ENCODE data around the gene H2AZ2.
"Not testable (repeated sequence)": the region's sequence is repeated elsewhere in the genome, so short reads cannot be mapped to it uniquely, and the experiment has no call there.

H2AZ2 gene

DNA sequence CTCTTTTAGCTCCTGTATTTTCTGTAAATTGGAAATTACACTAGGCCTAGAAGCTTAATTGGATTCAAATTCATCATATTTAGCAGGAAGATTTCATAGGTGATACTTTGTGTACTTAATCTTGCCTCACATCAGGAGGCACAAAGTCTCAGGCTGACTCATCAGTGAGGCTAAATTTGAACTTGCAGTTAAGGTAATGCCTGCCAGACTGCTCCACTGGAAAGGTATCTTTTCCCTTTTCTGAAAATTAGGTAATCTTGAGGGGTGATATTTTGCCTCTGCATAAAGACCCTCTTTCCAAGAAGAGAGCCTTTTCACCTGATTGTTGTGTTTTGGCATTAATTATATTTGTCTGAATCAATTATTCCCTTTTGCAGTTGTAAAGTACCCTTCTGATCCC lies 36.8 kb downstream of the H2AZ2 start:
- DNase-seq, result no peak

DNA sequence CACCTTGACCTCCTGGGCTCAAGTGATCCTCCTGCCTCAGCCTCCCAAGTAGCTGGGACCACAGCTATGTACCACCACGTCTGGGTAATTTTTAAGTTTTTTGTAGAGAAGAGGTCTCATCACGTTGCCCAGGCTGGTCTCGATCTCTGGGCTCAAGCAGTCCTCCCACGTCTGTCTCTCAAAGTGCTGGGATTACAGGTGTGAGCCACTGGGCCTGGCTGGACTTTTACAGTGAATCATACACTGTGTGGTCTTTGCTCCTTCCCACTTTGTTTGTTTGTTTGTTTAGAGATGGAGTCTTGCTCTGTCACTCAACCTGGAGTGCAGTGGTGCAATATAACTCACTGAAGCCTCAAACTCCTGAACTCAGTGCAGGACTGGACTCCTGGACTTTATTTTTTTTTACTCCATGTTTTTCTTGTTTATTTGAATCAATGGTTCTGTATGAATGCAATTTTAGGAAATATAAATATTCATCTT lies 38.9 kb downstream of the H2AZ2 start:
- no peak for DNase-seq

DNA sequence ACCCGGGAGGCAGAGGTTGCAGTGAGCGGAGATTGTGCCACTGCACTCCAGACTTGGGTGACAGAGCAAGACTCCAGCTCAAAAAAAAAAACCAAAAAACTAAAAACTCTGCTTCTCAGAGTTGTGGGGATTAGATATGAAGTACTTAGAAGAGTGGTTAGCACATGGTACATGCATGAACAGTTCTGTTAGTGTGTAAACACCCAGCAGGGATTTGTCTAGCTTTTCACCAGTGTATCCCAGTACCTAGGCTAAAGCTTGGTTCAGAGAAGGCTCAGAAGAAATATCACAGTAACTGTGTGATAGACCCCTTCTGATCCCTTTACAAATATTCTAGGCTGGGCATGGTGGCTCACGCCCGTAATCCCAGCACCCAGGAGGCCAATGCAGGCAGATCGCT lies 41.9 kb downstream of the H2AZ2 start:
- DNase-seq, result no peak

DNA sequence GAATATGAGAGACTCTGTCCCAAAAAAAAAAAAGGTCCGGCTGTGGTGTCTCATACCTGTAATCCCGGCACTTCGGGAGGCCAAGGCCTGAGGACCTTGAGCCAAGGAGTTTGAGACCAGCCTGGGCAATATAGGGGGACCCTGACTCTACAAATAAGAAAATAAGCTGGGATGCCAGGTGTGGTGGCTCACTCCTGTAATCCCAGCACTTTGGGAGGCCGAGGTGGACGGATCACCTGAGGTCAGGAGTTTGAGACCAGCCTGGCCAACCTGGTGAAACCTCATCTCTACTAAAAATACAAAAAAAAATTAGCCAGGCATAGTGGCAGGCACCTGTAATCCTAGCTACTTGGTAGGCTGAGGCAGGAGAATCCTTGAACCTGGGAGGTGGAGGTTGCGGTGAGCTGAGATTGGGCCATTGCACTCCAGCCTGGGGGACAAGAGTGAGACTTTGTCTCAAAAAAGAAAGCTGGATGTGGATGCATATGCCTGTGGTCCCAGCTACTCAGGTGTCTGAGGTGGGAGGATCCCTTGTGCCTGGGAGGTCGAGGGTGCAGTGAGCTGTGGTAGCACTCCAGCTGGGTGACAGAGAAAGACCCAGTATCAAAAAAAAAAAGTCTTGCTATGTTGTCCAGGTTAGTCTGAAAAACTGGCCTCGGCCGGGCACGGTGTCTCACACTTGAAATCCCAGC lies 43.9 kb downstream of the H2AZ2 start:
- not testable (repeated sequence) for DNase-seq

- no peak for DNase-seq
Observed at GRCh38 chr7:44802418-44803025, 45.4 kb downstream of the H2AZ2 start.

- no peak for DNase-seq
Observed at GRCh38 chr7:44801890-44802289, 46.0 kb downstream of the H2AZ2 start.

- DNase-seq, result no peak
Observed at GRCh38 chr7:44799939-44800338, 47.9 kb downstream of the H2AZ2 start.

- DNase-seq, result no peak
Observed at GRCh38 chr7:44798649-44799305, 49.1 kb downstream of the H2AZ2 start.

GRCh38 chr7:44797329-44798258 lies 50.3 kb downstream of the H2AZ2 start:
- DNase-seq, result peak; percentile 76

DNA sequence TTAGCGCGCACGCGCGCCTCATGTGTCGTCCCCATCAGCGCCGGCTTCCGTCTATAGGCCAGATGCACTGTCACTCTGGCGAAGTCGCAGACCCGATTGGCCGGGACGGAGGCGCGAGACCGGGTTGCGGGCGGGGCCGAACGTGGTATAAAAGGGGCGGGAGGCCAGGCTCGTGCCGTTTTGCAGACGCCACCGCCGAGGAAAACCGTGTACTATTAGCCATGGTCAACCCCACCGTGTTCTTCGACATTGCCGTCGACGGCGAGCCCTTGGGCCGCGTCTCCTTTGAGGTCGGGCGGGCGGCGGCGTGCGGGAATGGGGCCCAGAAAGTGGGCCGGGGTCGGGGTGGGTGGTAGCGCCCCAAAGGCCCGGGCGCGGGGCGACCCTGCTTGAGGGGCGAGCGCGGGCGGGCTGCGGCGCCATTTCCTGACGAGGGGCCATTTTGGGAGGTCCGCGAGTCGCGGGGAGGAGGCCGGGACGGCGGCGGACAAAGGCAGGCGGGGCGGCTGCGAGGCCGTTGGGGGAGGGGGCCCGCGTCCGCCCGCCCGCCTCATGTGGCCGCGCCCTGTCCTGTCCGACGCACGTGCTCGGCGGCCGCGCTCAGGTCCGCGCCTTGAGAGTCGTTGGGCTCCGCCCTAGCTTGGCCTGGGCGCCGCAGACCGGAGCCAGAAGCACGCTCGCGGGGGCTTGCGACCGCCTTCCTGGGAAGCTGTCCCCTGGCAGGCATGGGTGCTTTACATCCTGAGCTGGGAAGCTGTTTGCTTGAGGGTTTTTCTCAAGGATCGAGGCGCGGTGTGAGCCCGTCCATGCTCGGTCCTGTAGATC lies 51.2 kb downstream of the H2AZ2 start, which contains the start of gene PPIA:
TSS of gene PPIA (plus strand) at position 178 of the 825 bp plus-strand sequence. CDS start at position 222, 44 bp downstream.
- peak; percentile 98 for DNase-seq

DNA sequence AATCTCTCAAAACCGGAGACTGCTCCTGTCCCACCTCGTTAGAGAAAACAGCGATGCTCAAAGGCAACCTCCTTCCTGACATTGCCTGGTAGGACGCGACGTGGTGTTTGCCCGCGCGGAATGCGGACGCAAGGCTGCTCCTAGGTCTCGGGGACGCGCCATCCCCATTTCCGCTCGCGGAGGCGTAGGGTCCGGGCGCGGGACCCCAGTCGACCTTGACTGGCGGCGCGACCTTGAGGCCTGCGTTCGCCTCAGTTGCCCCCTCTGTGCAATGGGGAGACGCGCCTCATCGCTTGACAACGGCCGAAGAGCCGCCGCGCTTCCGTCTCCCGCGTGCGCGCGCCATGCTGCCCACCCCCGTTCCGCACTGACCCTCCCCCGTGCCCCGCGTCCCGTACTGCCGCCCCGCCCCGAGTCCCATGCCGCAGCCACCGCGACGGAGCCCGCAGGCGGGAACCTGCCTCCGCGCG lies 51.8 kb downstream of the H2AZ2 start:
- DNase-seq, result peak; percentile 83

DNA sequence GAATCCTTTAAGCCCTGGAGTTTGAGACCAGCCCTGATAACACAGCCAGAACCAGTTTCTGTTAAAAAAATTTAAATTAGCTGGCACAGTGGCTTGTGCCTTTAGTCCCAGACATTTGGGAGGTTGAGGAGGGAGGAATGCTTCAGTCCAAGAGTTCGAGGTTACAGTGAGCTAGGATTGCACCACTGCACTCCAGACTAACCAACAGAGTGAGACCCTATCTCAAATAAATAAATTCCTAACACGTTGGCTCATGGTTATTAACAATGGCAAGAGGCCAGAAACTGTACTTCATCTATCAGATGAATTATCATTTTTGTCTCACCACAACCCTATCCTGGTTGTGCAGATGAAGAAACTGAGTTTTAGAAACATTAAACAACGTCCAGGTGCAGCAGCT lies 53.6 kb downstream of the H2AZ2 start:
- no peak for DNase-seq

DNA sequence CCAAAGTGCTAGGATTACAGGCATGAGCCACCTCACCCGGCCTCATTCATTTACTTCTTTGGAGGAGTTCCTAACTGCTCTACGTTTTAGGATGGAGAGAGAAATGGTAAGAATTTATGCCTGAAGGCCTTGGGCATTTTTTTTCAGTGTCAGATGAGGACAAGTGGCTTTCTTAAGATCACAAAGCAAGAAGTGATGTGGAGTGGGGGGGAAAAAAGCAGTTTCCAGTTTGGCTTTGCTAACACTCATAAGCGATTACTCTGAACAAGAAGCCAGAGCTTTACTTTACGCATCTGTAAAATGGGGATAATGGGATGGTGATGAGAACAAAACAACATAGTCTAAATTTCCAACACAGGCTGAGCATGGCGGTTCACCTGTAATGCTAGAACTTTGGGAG lies 54.0 kb downstream of the H2AZ2 start:
- DNase-seq, result no peak

GRCh38 chr7:44791278-44792219 lies 56.3 kb downstream of the H2AZ2 start:
- DNase-seq, result no peak

DNA sequence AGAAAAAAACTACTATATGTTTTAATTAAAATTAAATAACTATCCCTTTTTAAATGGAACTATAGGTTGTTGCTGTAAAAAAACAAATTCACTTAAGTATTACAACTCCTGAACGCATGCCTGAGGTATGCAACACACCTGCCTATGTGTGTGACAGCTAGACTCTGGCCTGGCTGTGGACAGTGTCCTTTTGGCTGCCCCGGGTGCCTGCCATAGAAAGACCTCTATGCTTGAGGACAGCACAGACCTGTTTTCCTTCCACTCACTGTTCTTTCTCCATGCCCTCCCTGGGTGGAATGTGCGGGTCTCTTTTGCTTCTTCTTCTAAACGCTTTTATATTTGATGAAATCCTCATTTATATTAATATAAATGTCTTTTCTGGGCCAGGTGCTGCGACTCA lies 57.9 kb downstream of the H2AZ2 start:
- DNase-seq, result no peak

DNA sequence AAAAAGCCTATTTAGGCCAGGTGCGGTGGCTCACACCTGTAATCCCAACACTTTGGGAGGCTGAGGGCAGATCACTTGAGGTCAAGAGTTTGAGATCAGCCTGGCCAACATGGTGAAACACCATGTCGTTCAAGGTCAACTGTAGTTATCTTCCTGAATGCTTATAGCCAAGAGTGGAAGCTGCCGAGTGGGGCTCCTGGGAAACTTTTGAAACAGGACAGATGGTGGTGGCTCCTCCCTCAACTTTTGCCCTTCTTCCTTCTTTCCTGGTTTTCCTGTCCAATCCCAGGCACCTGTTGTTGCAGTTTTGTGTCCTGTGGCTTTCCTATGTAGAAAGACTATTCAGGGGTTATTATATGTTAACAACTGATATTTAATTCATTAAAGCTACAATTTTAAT lies 60.1 kb downstream of the H2AZ2 start:
- no peak for DNase-seq

DNA sequence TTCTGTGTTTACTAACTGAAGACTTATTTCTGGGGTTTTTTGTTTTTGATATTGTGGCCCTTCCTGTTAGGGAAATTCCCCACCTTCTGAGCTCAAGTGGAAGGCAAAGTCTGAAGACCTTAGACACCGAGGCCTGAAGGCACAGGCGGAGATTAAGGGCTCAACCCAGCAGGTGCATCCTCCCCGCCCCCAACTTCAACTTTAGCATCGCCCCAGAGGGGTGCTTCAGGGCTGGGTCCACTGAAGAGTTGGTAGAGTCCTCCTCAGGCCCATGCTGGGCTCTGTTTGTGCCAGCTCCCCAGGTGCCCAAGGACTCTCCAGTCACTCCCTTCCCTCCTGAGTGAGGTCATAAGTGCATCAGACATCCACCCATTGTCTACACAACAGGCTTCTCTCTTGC lies 60.8 kb downstream of the H2AZ2 start:
- no peak for DNase-seq

GRCh38 chr7:44785218-44785617 lies 62.7 kb downstream of the H2AZ2 start:
- not testable (repeated sequence) for DNase-seq

DNA sequence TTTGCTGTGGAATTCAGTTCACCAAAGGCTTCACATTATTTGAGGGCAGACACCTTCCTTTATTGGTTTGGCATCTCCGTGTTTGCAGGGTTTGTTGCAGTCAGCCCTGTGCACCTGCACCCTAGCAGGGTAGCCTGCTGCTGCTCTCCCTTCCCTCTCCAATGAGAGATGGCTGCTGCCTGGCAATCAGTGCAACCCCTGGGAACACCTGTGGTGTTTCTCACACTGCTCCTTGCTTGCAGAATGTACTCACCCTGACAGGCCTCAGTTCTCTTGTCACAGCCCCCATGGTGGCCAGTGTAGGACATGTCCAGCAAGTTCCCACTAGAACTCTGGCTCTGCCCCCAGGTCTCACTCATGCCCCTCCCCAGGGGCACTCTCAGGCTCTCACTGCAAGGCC lies 63.5 kb downstream of the H2AZ2 start:
- DNase-seq, result no peak

DNA sequence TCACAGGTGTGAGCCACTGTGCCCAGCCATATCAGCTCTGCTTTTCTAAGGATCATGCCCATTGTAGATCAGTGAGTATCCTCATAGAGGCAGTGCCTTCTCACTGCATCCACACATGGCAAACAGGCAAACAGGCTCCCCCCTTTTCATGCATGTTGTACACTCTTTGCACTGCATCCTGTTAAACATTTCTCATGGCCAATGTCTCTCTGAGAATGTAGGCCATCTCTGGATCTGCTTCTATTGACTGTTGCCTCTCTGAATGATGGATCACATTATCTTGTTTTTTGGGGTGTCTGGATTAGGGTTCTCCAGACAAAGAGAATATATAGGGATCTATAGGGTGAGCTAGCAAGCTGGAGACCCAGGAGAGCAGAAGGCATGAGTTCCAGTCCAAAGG lies 64.5 kb downstream of the H2AZ2 start:
- no peak for DNase-seq

DNA sequence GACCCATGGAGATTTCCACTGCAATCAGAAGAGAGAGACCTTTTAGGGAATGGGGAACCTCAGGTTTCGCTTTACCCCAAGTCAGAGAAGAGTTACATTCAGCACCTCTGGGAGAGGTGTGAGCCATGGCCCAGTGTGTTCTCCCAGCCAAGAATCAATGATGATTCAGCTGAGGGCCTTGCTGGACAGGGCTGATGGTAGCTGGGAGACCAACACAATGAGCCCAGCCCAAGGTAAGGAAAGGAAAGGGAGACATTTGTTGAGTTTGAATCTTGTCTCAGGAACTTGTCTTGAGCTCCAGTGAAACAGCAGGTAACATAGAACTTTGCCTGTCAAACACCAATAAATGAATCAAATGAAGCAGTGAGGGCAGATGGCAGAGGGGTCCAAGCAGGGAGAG lies 65.4 kb downstream of the H2AZ2 start:
- no peak for DNase-seq

Measured in NCI-H774 (cell line).